ENCODE data around the gene SAMD10.
"Not testable (repeated sequence)": the region's sequence is repeated elsewhere in the genome, so short reads cannot be mapped to it uniquely, and the experiment has no call there.

GRCh38 chr20:63971960-63972311 lies 7.5 kb downstream of the SAMD10 start:
- not testable (repeated sequence) for TF ChIP-seq CTCF (IDR thresholded peaks at IDR 0.05; ENCODE audit: low read length); EZH2 (IDR thresholded peaks at IDR 0.05; ENCODE audit: borderline replicate concordance, low read length)
